A549 (cell line): Measurements from ENCODE around the gene ZSCAN2. TPM values are rescaled to one million over a fixed set of nuclear protein-coding genes. Genes with fewer than 3 reads are reported as not detected.

Experiments used
- ATAC-seq, 2 experiments: fragments of 200-7000 bp in 1 of 2; fragments of >200 bp in 1 of 2; cut with Nextera tagmentation in 1 of 2; cut with Tn5 transposase in 1 of 2; 3 replicates each; pipeline versions ENCODE4 v1.8.0 to v1.9.1; 2018 to 2020; ENCODE audit warnings: mild to moderate bottlenecking in 1 of 2, moderate library complexity in 1 of 2
- CTCF ChIA-PET: fragments of 300-600 bp; sonication (Branson Sonifier 250); formaldehyde crosslinking; extraction: SDS; loops from one replicate; lab custom pipeline; 2021; ENCODE audit warnings: antibody characterized with exemption, inconsistent platforms; lab: Yijun Ruan, JAX
- POLR2A ChIA-PET: fragments of 350-600 bp; formaldehyde crosslinking; extraction: SDS; loops from one replicate; lab custom pipeline; 2021; ENCODE audit warnings: antibody characterized with exemption, inconsistent platforms; lab: Yijun Ruan, JAX
- DNase-seq, 2 experiments: peaks; one replicate each; pipeline versions ENCODE4 v3.0.0 to v3.0.0-alpha.2; 2011 to 2016; ENCODE audit warnings: low read depth in 1 of 2, low spot score in 1 of 2
- FAIRE-seq: peaks from 2 replicates; lab custom pipeline; 2011; peaks lifted over from hg19 to GRCh38; lab: Jason Lieb, UNC
- H3K27ac ChIP-seq, 2 experiments: fragments of >200 bp; sonication (Bioruptor Twin); formaldehyde crosslinking; 3 replicates each; pipeline ENCODE4 v1.5.1; 2016 to 2017
- H3K4me1 ChIP-seq: fragments of >200 bp; sonication (Bioruptor Twin); formaldehyde crosslinking; 3 replicates; pipeline ENCODE4 v1.6.1; 2016
- H3K4me2 ChIP-seq: fragments of >200 bp; sonication (Bioruptor Twin); formaldehyde crosslinking; 3 replicates; pipeline ENCODE4 v1.6.1; 2016
- H3K4me3 ChIP-seq: fragments of >200 bp; sonication (Bioruptor Twin); formaldehyde crosslinking; 3 replicates; pipeline ENCODE4 v1.5.1; 2016
- H3K9me3 ChIP-seq: fragments of >200 bp; sonication (Bioruptor Twin); formaldehyde crosslinking; 3 replicates; pipeline ENCODE4 v1.6.1; 2016
- BCL3 ChIP-seq: fragments of >200 bp; sonication (Bioruptor Twin); formaldehyde crosslinking; IDR thresholded peaks from 3 replicates; pipeline ENCODE4 v1.6.1; 2016
- BHLHE40 ChIP-seq: IDR thresholded peaks from 2 replicates; pipeline ENCODE4 v1.6.1; 2012; ENCODE audit warnings: low read depth, low read length, inconsistent platforms
- CBX2 ChIP-seq: fragments of 200-600 bp; sonication (generic); IDR thresholded peaks from 2 replicates; pipeline ENCODE4 v1.6.1; 2016; ENCODE audit warnings: low read depth, mild to moderate bottlenecking, borderline replicate concordance
- CEBPB ChIP-seq, 2 experiments: fragments of >200 bp in 1 of 2; sonication (Bioruptor Twin) in 1 of 2; formaldehyde crosslinking in 1 of 2; IDR thresholded peaks; 2 replicates each; pipeline ENCODE4 v1.6.1; 2012 to 2016
- ELK1 ChIP-seq: fragments of 150-350 bp; IDR thresholded peaks from 2 replicates; pipeline ENCODE4 v1.6.1; 2014; ENCODE audit warnings: low read depth, mild to moderate bottlenecking, low read length
- EP300 ChIP-seq, 2 experiments: fragments of >200 bp; sonication (Bioruptor Twin); formaldehyde crosslinking; IDR thresholded peaks; 2 replicates in 1 of 2; 3 replicates in 1 of 2; pipeline ENCODE4 v1.6.1; 2016 to 2017
- FOSL2 ChIP-seq, 2 experiments: fragments of 450-650 bp in 1 of 2; fragments of >200 bp in 1 of 2; sonication (Bioruptor Twin) in 1 of 2; formaldehyde crosslinking; IDR thresholded peaks; 2 replicates each; pipeline versions ENCODE4 v1.5.0 to v1.6.1; 2016 to 2020; ENCODE audit warnings: mild to moderate bottlenecking in 1 of 2, moderate library complexity in 1 of 2
- GATA3 ChIP-seq: IDR thresholded peaks from 2 replicates; pipeline ENCODE4 v1.6.1; 2012; ENCODE audit warnings: borderline replicate concordance
- HDAC2 ChIP-seq: fragments of 200-600 bp; sonication (generic); IDR thresholded peaks from 2 replicates; pipeline ENCODE4 v1.6.1; 2016
- HEYL ChIP-seq: fragments of 250-450 bp; sonication (Bioruptor Pico); IDR thresholded peaks from 2 replicates; pipeline ENCODE4 v1.8.0; 2021; ENCODE audit warnings: mild to moderate bottlenecking, moderate library complexity
- HOXA7 ChIP-seq: fragments of 250-450 bp; sonication (Bioruptor Pico); IDR thresholded peaks from 2 replicates; pipeline ENCODE4 v1.5.0; 2020; ENCODE audit warnings: mild to moderate bottlenecking, moderate library complexity
- JUNB ChIP-seq: fragments of >200 bp; sonication (Bioruptor Twin); formaldehyde crosslinking; IDR thresholded peaks from 2 replicates; pipeline ENCODE4 v1.6.1; 2016
- KDM1A ChIP-seq: fragments of 200-600 bp; sonication (generic); IDR thresholded peaks from 2 replicates; pipeline ENCODE4 v1.6.1; 2016; ENCODE audit warnings: low read depth, mild to moderate bottlenecking
- KDM5A ChIP-seq: fragments of 200-600 bp; sonication (generic); IDR thresholded peaks from 2 replicates; pipeline ENCODE4 v1.6.1; 2016; ENCODE audit warnings: antibody characterized with exemption, mild to moderate bottlenecking
- MAFK ChIP-seq: fragments of 450-650 bp; IDR thresholded peaks from 2 replicates; pipeline ENCODE4 v1.6.1; 2014; ENCODE audit not compliant: partially characterized antibody
- NPAS2 ChIP-seq: fragments of 250-450 bp; sonication (Bioruptor Pico); IDR thresholded peaks from 2 replicates; pipeline ENCODE4 v1.8.0; 2022; ENCODE audit warnings: mild to moderate bottlenecking, moderate library complexity, borderline replicate concordance
- NR3C1 ChIP-seq: fragments of >200 bp; sonication (Bioruptor Twin); formaldehyde crosslinking; IDR thresholded peaks from 3 replicates; pipeline ENCODE4 v1.6.1; 2017
- PHF8 ChIP-seq: fragments of 200-600 bp; sonication (generic); IDR thresholded peaks from 2 replicates; pipeline ENCODE4 v1.6.1; 2016; ENCODE audit warnings: low read depth, mild to moderate bottlenecking, antibody characterized with exemption, moderate library complexity, borderline replicate concordance
- POLR2A ChIP-seq: IDR thresholded peaks from 2 replicates; pipeline ENCODE4 v1.6.1; 2012; ENCODE audit warnings: mild to moderate bottlenecking, low read length
- POLR2AphosphoS2 ChIP-seq: conservative IDR thresholded peaks from 2 replicates; pipeline ENCODE4 v1.6.1; 2012; ENCODE audit warnings: low read length, improper control_type of control experiment, inconsistent platforms
- RARB ChIP-seq: fragments of 250-450 bp; sonication (Bioruptor Pico); IDR thresholded peaks from 2 replicates; pipeline ENCODE4 v1.8.0; 2021; ENCODE audit warnings: mild to moderate bottlenecking, moderate library complexity
- RFX5 ChIP-seq: fragments of 450-650 bp; IDR thresholded peaks from 2 replicates; pipeline ENCODE4 v1.7.1; 2014; ENCODE audit warnings: antibody characterized with exemption, mild to moderate bottlenecking, moderate library complexity
- SMC3 ChIP-seq: fragments of >200 bp; sonication (Bioruptor Twin); formaldehyde crosslinking; IDR thresholded peaks from 3 replicates; pipeline ENCODE4 v1.6.1; 2018; ENCODE audit warnings: inconsistent platforms
- USF2 ChIP-seq: fragments of 450-650 bp; IDR thresholded peaks from 2 replicates; pipeline ENCODE4 v1.6.1; 2014; ENCODE audit warnings: antibody characterized with exemption
- ZC3H11A ChIP-seq: fragments of 450-650 bp; IDR thresholded peaks from 2 replicates; pipeline ENCODE4 v1.6.1; 2014; ENCODE audit warnings: antibody characterized with exemption, mild to moderate bottlenecking
- WGBS: methylation state at CpG from one replicate; pipeline ENCODE4 v1.1.6; 2017; ENCODE audit errors: missing lambda C conversion rate; 5-methylcytosine and 5-hydroxymethylcytosine counted together
- polyA plus RNA-seq, 4 experiments: library from polyadenylated mRNA; depleted of rRNA in 3 of 4; stranded (reverse); fragments of >200 nt; fragmentation: RNase III in 1 of 4; extraction: RNeasy Plus Mini Kit Qiagen cat#74134 plus additional on column Dnase treatment in 1 of 4; gene quantifications; 2 replicates in 3 of 4; 3 replicates in 1 of 4; pipeline ENCODE4 v1.2.3, GENCODE V29; 2011 to 2017

The ZSCAN2 gene
- polyA plus RNA-seq, 2 of the 4 experiments (the other 2 are of a cell fraction): 16.5 to 17.5 TPM

GRCh38 chr15:84591815-84592214, 9.0 kb upstream of the ZSCAN2 start:
- TF ChIP-seq MAFK: no peak
- no peak for TF ChIP-seq SMC3
- no peak for TF ChIP-seq HDAC2
- no peak for TF ChIP-seq GATA3
- no peak for TF ChIP-seq EP300 (IDR thresholded peaks at IDR 0.05)
- TF ChIP-seq, all 56 proteins: peak for 0
- Histone ChIP-seq H3K4me3 (no peak overlapping the region), H3K4me2 (no peak overlapping the region), H3K4me1 (peaks cover 9% of the 10 kb centered on the region; the same call in 2 of the 3 replicates), H3K9me3 (peaks cover 8% of the 10 kb centered on the region; the same call in 2 of the 3 replicates), H3K27ac (no peak overlapping the region)
- WGBS: 94% methylated on average over 1 of the region's 1 CpG
- DNase-seq (no peak), ATAC-seq (no peak), FAIRE-seq (no peak)
- POLR2A ChIA-PET: interaction anchor here (0.7 kb wide), 1 partner anchor 348 kb away, joined by 3 read pairs; no protein-coding TSS in a partner anchor
- CTCF ChIA-PET: interaction anchor here (1.1 to 11.6 kb wide), 5 partner anchors 8 to 577 kb away, joined by 3 to 162 read pairs (median 5); partner anchors contain the start of gene ZSCAN2

GRCh38 chr15:84594617-84595290, 6.1 kb upstream of the ZSCAN2 start:
- H3K4me1 ChIP-seq: peaks cover 3% of the 10 kb centered on the region; the same call in 2 of the 3 replicates
- TF ChIP-seq RFX5: no peak
- no peak for TF ChIP-seq HDAC2
- no peak for TF ChIP-seq HOXA7 (CRISPR knock-in tag)
- TF ChIP-seq KDM5A: no peak
- ChIA-PET CTCF (interaction anchor here (0.9 to 2.1 kb wide), 8 partner anchors 12 to 695 kb away, joined by 3 to 7 read pairs (median 4); no protein-coding TSS in a partner anchor), POLR2A (no interaction called here)
- H3K27ac ChIP-seq: no peak overlapping the region
- no peak overlapping the region for H3K4me3 ChIP-seq
- H3K4me2 ChIP-seq: no peak overlapping the region
- ATAC-seq (no peak), FAIRE-seq (no peak), DNase-seq (no peak)
- WGBS: 67% methylated on average over 3 of the region's 3 CpGs
- H3K9me3 ChIP-seq: peaks cover 8% of the 10 kb centered on the region; the same call in 2 of the 3 replicates

- H3K9me3 ChIP-seq: peaks cover 8% of the 10 kb centered on the region; the same call in 2 of the 3 replicates
- no peak overlapping the region for H3K4me3 ChIP-seq
- ChIA-PET CTCF (interaction anchor here (0.7 to 2.1 kb wide), 6 partner anchors 8 to 359 kb away, joined by 3 to 8 read pairs (median 4); no protein-coding TSS in a partner anchor), POLR2A (no interaction called here)
- no peak for FAIRE-seq
- 73% methylated on average over 2 of the region's 2 CpGs for WGBS
- no peak for TF ChIP-seq BHLHE40
- no peak for TF ChIP-seq NR3C1
- TF ChIP-seq PHF8: no peak
- TF ChIP-seq BCL3: no peak
- no peak for TF ChIP-seq GATA3
- no peak for TF ChIP-seq NPAS2 (CRISPR knock-in tag)
- TF ChIP-seq USF2: no peak
- no peak for TF ChIP-seq FOSL2 (IDR thresholded peaks at IDR 0.05)
- TF ChIP-seq FOSL2 (CRISPR knock-in tag; IDR thresholded peaks at IDR 0.05): no peak
- TF ChIP-seq KDM1A: no peak
- TF ChIP-seq POLR2A: no peak
- TF ChIP-seq POLR2AphosphoS2: no peak
- no peak for TF ChIP-seq CEBPB (IDR thresholded peaks at IDR 0.05)
- TF ChIP-seq HEYL (CRISPR knock-in tag): no peak
- no peak for TF ChIP-seq CBX2
- no peak for TF ChIP-seq ZC3H11A
- no peak for TF ChIP-seq RARB (CRISPR knock-in tag)
- no peak for TF ChIP-seq ELK1
- TF ChIP-seq JUNB: no peak
- peaks cover 6% of the 10 kb centered on the region; the same call in 2 of the 3 replicates for H3K4me1 ChIP-seq
- H3K27ac ChIP-seq: no peak overlapping the region
- H3K4me2 ChIP-seq: no peak overlapping the region
- DNase-seq: no peak
- no peak for ATAC-seq
Observed at GRCh38 chr15:84595660-84596059, 5.1 kb upstream of the ZSCAN2 start.
